Measurements from ENCODE around the gene CIAO3. TPM values are rescaled to one million over a fixed set of nuclear protein-coding genes. Genes with fewer than 3 reads are reported as not detected.

CIAO3 gene
- polyA plus RNA-seq, 1 experiment = 14.4 TPM

DNA sequence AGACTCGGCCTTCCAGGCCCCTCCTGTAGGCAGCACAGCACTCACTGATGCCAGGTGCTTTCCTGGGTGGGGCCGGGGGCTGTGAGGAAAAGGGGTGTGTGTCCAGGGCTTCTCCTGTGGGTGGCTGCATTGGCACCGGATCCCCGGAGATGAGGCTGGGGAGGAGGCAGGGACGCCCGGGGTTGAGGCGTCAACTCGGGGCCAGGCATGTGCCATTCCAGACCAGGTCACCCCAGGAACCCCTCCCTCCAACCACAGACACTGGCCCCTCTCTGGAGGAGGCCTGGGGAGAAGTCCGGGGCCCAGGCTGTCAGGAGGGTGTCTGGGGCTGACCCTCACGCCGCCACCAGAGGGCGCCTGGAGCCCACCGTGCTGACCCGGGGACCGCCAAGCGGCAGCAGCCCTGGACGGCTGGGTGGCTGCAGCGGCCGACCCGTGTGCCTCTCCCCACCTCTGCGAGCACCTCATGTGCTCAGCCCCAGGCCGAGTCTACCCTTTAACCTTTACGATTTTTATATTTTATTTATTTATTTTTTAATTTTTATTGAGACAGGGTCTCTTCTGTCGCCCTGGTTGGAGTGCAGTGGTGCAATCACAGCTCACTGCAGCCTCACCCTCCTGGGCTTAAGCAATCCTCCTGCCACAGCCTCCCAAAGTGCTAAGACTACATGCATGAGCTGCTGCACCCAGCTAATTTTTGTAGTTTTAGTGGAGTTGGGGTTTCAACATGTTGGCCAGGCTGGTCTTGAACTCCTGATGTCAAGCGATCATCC lies 29.1 kb downstream of the CIAO3 start:
- TF ChIP-seq, protein P1, sequence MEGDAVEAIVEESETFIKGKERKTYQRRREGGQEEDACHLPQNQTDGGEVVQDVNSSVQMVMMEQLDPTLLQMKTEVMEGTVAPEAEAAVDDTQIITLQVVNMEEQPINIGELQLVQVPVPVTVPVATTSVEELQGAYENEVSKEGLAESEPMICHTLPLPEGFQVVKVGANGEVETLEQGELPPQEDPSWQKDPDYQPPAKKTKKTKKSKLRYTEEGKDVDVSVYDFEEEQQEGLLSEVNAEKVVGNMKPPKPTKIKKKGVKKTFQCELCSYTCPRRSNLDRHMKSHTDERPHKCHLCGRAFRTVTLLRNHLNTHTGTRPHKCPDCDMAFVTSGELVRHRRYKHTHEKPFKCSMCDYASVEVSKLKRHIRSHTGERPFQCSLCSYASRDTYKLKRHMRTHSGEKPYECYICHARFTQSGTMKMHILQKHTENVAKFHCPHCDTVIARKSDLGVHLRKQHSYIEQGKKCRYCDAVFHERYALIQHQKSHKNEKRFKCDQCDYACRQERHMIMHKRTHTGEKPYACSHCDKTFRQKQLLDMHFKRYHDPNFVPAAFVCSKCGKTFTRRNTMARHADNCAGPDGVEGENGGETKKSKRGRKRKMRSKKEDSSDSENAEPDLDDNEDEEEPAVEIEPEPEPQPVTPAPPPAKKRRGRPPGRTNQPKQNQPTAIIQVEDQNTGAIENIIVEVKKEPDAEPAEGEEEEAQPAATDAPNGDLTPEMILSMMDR (IDR thresholded peaks at IDR 0.05; ENCODE audit: low read depth, low read length) = peak; percentile 88
- POLR2A ChIA-PET = interaction anchor here (1.2 to 1.6 kb wide), 2 partner anchors 10 to 14 kb away, joined by 6 to 7 read pairs; partner anchors contain the start of genes ANTKMT and CCDC78
- DNase-seq (ENCODE audit: low read depth, low spot score) = no peak
- no peak overlapping the region for H3K4me3 ChIP-seq (ENCODE audit: low read depth, low read length)
- no peaks in the 10 kb centered on the region; the same call in 1 of the 2 replicates for H3K9me3 ChIP-seq (ENCODE audit: control insufficient read depth, insufficient read depth, low read length)
- H3K27me3 ChIP-seq (ENCODE audit: control insufficient read depth, insufficient read depth, low read length) = peaks cover 15% of the 10 kb centered on the region
- H3K27ac ChIP-seq (ENCODE audit: low read depth, low read length) = no peak overlapping the region
- CTCF ChIA-PET = interaction anchor here (0.6 to 4.2 kb wide), 13 partner anchors 8 to 391 kb away, joined by 3 to 29 read pairs (median 4); partner anchors contain the start of gene CHTF18

DNA sequence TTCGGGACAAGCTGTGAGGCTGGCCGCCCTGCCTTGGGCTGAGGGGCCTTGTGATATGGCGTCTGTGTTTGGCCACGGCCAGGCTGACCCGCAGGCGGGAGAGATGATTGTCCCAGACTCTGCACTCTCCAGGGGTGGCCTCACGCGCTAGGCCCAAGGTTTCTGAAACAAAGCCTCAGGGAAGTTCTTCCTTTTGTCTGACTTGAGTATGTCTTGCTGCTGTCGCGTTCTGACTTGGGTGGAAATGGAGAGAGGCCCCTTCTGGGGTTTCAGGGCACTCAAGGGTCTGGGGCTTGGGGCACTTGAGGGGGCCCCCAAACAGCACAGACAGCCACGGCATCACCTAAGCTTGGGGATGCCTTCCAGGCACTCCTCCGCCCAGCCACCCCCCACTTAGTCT lies 29.7 kb downstream of the CIAO3 start:
- TF ChIP-seq, protein P1 (IDR thresholded peaks at IDR 0.05; ENCODE audit: low read depth, low read length) = no peak
- CTCF ChIA-PET = interaction anchor here (0.7 to 4.2 kb wide), 3 partner anchors 9 to 345 kb away, joined by 3 to 29 read pairs (median 20); no protein-coding TSS in a partner anchor
- POLR2A ChIA-PET = no interaction called here

DNA sequence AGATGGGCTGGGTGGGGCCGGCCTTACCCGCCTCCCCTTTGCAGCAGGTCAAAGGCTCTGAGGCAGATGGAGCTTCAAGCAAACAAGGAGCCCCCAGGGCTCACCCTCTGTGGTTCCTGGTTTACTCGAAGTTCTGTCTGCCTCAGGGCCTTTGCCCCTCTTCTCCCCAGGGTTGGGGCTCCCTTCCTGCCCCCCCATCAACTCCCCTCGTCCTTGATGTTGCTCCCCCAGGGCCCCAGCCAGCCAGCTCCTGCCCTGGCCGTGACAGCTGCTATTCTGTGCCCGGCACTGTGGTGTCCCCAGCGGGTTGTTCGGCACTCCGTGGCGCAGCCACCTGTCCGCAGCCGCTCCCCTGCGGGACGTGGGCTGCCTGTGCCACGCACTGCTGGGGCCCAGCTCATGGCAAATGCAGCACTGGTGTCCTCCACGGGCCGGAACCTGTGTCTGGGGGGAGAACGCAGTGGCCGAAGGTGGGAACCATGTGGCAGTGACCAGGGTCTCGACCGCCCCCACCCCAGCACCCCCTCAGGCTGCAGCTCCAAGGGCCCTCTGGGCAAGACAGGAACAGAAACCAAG lies 30.2 kb downstream of the CIAO3 start:
- Histone ChIP-seq H3K9me3 (ENCODE audit: control insufficient read depth, insufficient read depth, low read length) (no peaks in the 10 kb centered on the region; the same call in 1 of the 2 replicates), H3K4me3 (ENCODE audit: low read depth, low read length) (no peak overlapping the region), H3K27ac (ENCODE audit: low read depth, low read length) (no peak overlapping the region), H3K27me3 (ENCODE audit: control insufficient read depth, insufficient read depth, low read length) (peaks cover 22% of the 10 kb centered on the region)
- ChIA-PET CTCF (interaction anchor here (0.7 to 4.2 kb wide), 4 partner anchors 9 to 345 kb away, joined by 3 to 29 read pairs (median 12); no protein-coding TSS in a partner anchor), POLR2A (no interaction called here)
- DNase-seq (ENCODE audit: low read depth, low spot score) = no peak
- TF ChIP-seq, protein P1 (IDR thresholded peaks at IDR 0.05; ENCODE audit: low read depth, low read length) = no peak

More for the DNA sequence above, 29.7 kb downstream of the CIAO3 start:
- H3K9me3 ChIP-seq (ENCODE audit: control insufficient read depth, insufficient read depth, low read length) = no peaks in the 10 kb centered on the region; the same call in 1 of the 2 replicates
- no peak for DNase-seq (ENCODE audit: low read depth, low spot score)
- H3K27ac ChIP-seq (ENCODE audit: low read depth, low read length) = no peak overlapping the region
- H3K4me3 ChIP-seq (ENCODE audit: low read depth, low read length) = no peak overlapping the region
- peaks cover 22% of the 10 kb centered on the region for H3K27me3 ChIP-seq (ENCODE audit: control insufficient read depth, insufficient read depth, low read length)

DNA sequence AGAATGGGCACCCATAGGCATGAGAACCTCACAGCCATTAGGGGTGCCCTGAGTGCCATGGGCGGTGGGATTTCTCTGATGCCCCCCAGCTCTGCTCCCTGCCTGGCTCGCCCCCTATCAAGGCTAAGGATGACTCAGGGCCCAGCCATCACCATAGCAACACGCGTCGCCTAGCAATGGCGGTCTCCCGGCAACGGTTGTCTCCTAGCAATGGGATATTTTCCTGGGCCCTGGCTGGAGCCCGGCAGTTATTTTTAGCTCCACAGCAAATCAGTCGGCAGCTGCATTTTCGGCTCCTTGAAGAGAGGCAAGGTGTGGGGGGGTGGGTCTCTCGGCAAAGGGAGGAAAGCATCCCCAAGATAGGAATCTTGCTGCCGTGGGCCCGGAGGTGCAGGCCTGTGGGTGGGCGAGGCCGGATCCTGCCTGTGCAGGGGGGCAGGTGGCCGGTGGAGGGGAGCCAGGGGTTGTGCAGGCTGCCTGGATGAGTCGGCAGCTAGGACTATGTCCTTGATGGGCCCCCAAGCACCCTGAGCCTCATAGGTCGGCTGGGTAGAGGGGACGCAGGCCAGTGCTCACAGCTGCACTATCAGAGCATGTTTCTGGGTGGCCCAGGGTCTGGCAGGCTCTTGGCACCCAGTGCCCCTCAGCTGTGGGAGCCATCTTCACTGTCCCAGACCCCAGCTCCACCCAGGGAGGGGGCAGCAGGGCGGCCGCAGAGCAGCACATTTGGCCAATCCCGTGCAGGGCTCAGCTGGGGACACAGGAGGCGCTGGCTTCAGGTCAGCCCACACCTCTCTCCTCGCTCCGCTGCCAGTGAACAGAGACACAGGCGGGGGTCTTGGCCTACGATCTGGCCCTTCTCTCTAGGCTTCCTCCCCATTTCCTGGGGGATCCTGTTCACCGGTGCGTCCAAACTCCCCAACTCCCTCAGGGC lies 31.0 kb downstream of the CIAO3 start:
- Histone ChIP-seq H3K27me3 (ENCODE audit: control insufficient read depth, insufficient read depth, low read length) (peaks cover 25% of the 10 kb centered on the region), H3K9me3 (ENCODE audit: control insufficient read depth, insufficient read depth, low read length) (no peaks in the 10 kb centered on the region; the same call in 1 of the 2 replicates), H3K27ac (ENCODE audit: low read depth, low read length) (no peak overlapping the region), H3K4me3 (ENCODE audit: low read depth, low read length) (peak overlapping the region; percentile 20; the same call in 1 of the 2 replicates)
- DNase-seq (ENCODE audit: low read depth, low spot score) = peak; percentile 62
- CTCF ChIA-PET = interaction anchor here (0.6 to 4.2 kb wide), 6 partner anchors 8 to 397 kb away, joined by 3 to 29 read pairs (median 5); no protein-coding TSS in a partner anchor
- POLR2A ChIA-PET = interaction anchor here (0.6 to 1.0 kb wide), 6 partner anchors 20 to 327 kb away, joined by 3 to 4 read pairs (median 4); partner anchors contain the start of genes CHTF18, RPUSD1 and WDR24
- TF ChIP-seq, protein P1 (IDR thresholded peaks at IDR 0.05; ENCODE audit: low read depth, low read length) = no peak
